OCI-LY1 (cell line): ENCODE data around the gene FLG2.

ENCODE experiments used
- CTCF ChIP-seq: fragments of 200-600 bp; sonication (generic), shearing (Covaris generic); IDR thresholded peaks from 2 replicates; pipeline ENCODE4 v1.5.1; 2017; ENCODE audit warnings: mild to moderate bottlenecking, antibody characterized with exemption, low read length, moderate library complexity, mixed read lengths
- EZH2 ChIP-seq: fragments of 200-600 bp; sonication (generic), shearing (Covaris generic); IDR thresholded peaks from 2 replicates; pipeline ENCODE4 v1.8.0; 2017; ENCODE audit warnings: borderline replicate concordance, mixed run types, mild to moderate bottlenecking, antibody characterized with exemption, low read length, moderate library complexity, mixed read lengths

DNA sequence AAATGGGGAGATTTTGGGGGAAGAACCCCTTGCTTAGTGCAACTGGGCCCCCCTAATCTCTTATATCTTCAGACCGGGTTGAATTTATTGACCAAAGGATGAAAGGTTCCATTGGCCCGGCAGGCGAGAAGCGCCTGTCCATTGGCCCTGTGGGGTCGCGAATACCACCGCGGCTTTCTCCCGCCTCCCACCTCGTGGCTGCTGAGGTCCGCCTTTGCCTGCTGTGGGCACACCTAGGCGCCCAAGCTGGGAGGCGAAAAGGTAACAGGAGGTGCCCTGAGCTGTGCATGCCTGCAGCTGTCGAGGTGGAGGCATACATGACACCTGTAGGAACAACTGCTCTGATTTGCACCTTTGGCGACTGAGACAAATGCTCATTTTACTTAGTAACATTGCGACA, 21.1 kb upstream of the FLG2 start:
- no peak for TF ChIP-seq EZH2
- no peak for TF ChIP-seq CTCF
